Naive thymus-derived CD4-positive, alpha-beta T cell (primary cell): Measurements from ENCODE around the gene HSPA12B. TPM values are rescaled to one million over a fixed set of nuclear protein-coding genes. Genes with fewer than 3 reads are reported as not detected.
A peak's percentile ranks its signal among the peaks of the same experiment; 100 is the strongest.

Experiments used
- ATAC-seq: fragments of 150-1000 bp; cut with Tn5 transposase; 2 replicates; pipeline ENCODE4 v1.10.0; 2021; ENCODE audit warnings: mild to moderate bottlenecking, moderate library complexity
- CTCF ChIA-PET: fragments of 350-600 bp; sonication (Branson Sonifier 250); formaldehyde crosslinking; loops from one replicate; lab custom pipeline; 2021; ENCODE audit warnings: antibody characterized with exemption; lab: Charles Lee
- POLR2A ChIA-PET: fragments of 350-600 bp; sonication (Branson Sonifier 250); formaldehyde crosslinking; loops from one replicate; lab custom pipeline; 2021; ENCODE audit warnings: antibody characterized with exemption, inconsistent platforms; lab: Charles Lee
- DNase-seq, 9 donors: peaks; one replicate each; pipeline versions ENCODE4 v3.0.0 to v3.0.0-alpha.2; 2020 to 2022; ENCODE audit warnings: mixed read lengths in 1 of 9
- H3K27ac ChIP-seq: one replicate; pipeline ENCODE4 v1.7.0; 2013; ENCODE audit warnings: mild to moderate bottlenecking, low read depth, low read length, moderate library complexity
- H3K27me3 ChIP-seq, 2 donors: one replicate each; pipeline ENCODE4 v1.7.0; 2013; ENCODE audit warnings: low read length in 2 of 2, mild to moderate bottlenecking in 2 of 2, moderate library complexity in 2 of 2; ENCODE audit not compliant: control insufficient read depth in 2 of 2, insufficient read depth in 2 of 2
- H3K36me3 ChIP-seq, 3 experiments: 1 replicate in 2 of 3; 2 replicates in 1 of 3; pipeline ENCODE4 v1.7.0; 2013; ENCODE audit warnings: low read length in 3 of 3, mild to moderate bottlenecking in 3 of 3, moderate library complexity in 1 of 3; ENCODE audit not compliant: insufficient read depth in 3 of 3, control insufficient read depth in 2 of 3
- H3K4me1 ChIP-seq, 2 donors: one replicate each; pipeline ENCODE4 v1.7.0; 2013; ENCODE audit warnings: low read length in 2 of 2, mild to moderate bottlenecking in 2 of 2, moderate library complexity in 1 of 2; ENCODE audit not compliant: control insufficient read depth in 2 of 2, insufficient read depth in 2 of 2
- H3K4me3 ChIP-seq: 2 replicates; pipeline ENCODE4 v1.7.0; 2013; ENCODE audit warnings: mild to moderate bottlenecking, low read length
- H3K9me3 ChIP-seq, 3 experiments: 1 replicate in 2 of 3; 2 replicates in 1 of 3; pipeline ENCODE4 v1.7.0; 2013; ENCODE audit warnings: low read length in 3 of 3; ENCODE audit not compliant: control insufficient read depth in 2 of 3
- H3K27ac Mint-ChIP-seq, 9 donors: one replicate each; pipeline ENCODE4 v1.8.0; 2020 to 2022; ENCODE audit warnings: mixed read lengths in 9 of 9, mild to moderate bottlenecking in 8 of 9, moderate library complexity in 5 of 9, inconsistent platforms in 2 of 9
- H3K27me3 Mint-ChIP-seq, 5 donors: one replicate each; pipeline ENCODE4 v1.8.0; 2021 to 2022; ENCODE audit warnings: mixed read lengths in 5 of 5, mild to moderate bottlenecking in 1 of 5
- H3K36me3 Mint-ChIP-seq, 5 donors: one replicate each; pipeline ENCODE4 v1.8.0; 2020 to 2022; ENCODE audit warnings: mixed read lengths in 5 of 5, mild to moderate bottlenecking in 3 of 5, inconsistent platforms in 1 of 5
- H3K4me1 Mint-ChIP-seq, 7 donors: one replicate each; pipeline ENCODE4 v1.8.0; 2020 to 2022; ENCODE audit warnings: mixed read lengths in 7 of 7, mild to moderate bottlenecking in 3 of 7, inconsistent platforms in 1 of 7
- H3K4me3 Mint-ChIP-seq, 10 donors: one replicate each; pipeline ENCODE4 v1.8.0; 2020 to 2022; ENCODE audit warnings: mild to moderate bottlenecking in 10 of 10, mixed read lengths in 10 of 10, moderate library complexity in 6 of 10, inconsistent platforms in 2 of 10
- H3K9me3 Mint-ChIP-seq, 11 donors: one replicate each; pipeline ENCODE4 v1.8.0; 2020 to 2022; ENCODE audit warnings: mixed read lengths in 11 of 11, mild to moderate bottlenecking in 4 of 11, inconsistent platforms in 1 of 11, moderate library complexity in 1 of 11
- intact Hi-C, 2 donors: fragments of 100-400 bp; cut with micrococcal nuclease; formaldehyde crosslinking; loops; one replicate each; pipeline ENCODE4 v1.15.1; 2023
- polyA plus RNA-seq, 2 donors: library from polyadenylated mRNA; unstranded; fragments of 300-500 nt; fragmentation: Illumina TruSeq; gene quantifications; one replicate each; pipeline ENCODE4 v1.2.3, GENCODE V29; 2021
- total RNA-seq, 6 experiments: library from RNA in 5 of 6; stranded (reverse) in 5 of 6; gene quantifications; 1 replicate in 5 of 6; 2 replicates in 1 of 6; pipeline ENCODE4 v1.2.3 and lab custom pipeline; 2021 to 2026

The HSPA12B gene
- total and polyA plus RNA-seq, 7 experiments from 2014 or later: 0.09 to 0.20 TPM; not detected in 5

- Mint-ChIP-seq H3K4me3 (peak overlapping the region; percentile 1 to 83 (median 66)), H3K27me3 (peaks cover 0 to 4% (median 0%) of the 10 kb centered on the region in 5 donors), H3K4me1 (peaks cover 0 to 15% (median 4%) of the 10 kb centered on the region in 7 donors), H3K9me3 (no peaks in the 10 kb centered on the region), H3K27ac (peak overlapping the region in 5 of 9 donors; percentile 14 to 77 (median 56)), H3K36me3 (peaks cover 0 to 4% (median 0%) of the 10 kb centered on the region in 5 donors)
- DNase-seq (peak in 8 of 9 donors; percentile 29 to 64 (median 44)), ATAC-seq (peak; percentile 47)
- Histone ChIP-seq H3K27me3 (no peaks in the 10 kb centered on the region), H3K9me3 (no peaks in the 10 kb centered on the region), H3K4me3 (peak overlapping the region; percentile 24), H3K4me1 (peaks cover 0 to 5% of the 10 kb centered on the region in 2 donors), H3K36me3 (peaks cover 0 to 17% (median 0%) of the 10 kb centered on the region in 3 experiments), H3K27ac (no peak overlapping the region)
- intact Hi-C loops: loop anchor here in 1 of 2 donors (2.0 kb wide), 2 partner anchors 95 to 341 kb away; partner anchors contain the start of gene MAVS
- ChIA-PET POLR2A (interaction anchor here (1.3 to 1.5 kb wide), 2 partner anchors 16 to 69 kb away, joined by 4 to 12 read pairs; partner anchors contain the start of genes ADISSP and AP5S1), CTCF (no interaction called here)
These were observed 19.3 kb downstream of the HSPA12B start for GRCh38 chr20:3751675-3752385.

- ChIA-PET POLR2A (interaction anchor here (1.2 to 1.5 kb wide), 3 partner anchors 16 to 103 kb away, joined by 3 to 12 read pairs (median 5); partner anchors contain the start of gene ADISSP), CTCF (interaction anchor here (0.8 to 3.3 kb wide), 6 partner anchors 12 to 340 kb away, joined by 3 to 24 read pairs (median 4); partner anchors contain the start of gene ADISSP)
- intact Hi-C loops: loop anchor here in 1 of 2 donors (2.0 kb wide), 2 partner anchors 94 to 340 kb away; partner anchors contain the start of gene MAVS
- peaks cover 0 to 6% (median 3%) of the 10 kb centered on the region in 5 donors for H3K36me3 Mint-ChIP-seq
- DNase-seq (no peak), ATAC-seq (no peak)
- H3K27me3 Mint-ChIP-seq: peaks cover 0 to 2% (median 0%) of the 10 kb centered on the region in 5 donors
- H3K9me3 ChIP-seq: no peaks in the 10 kb centered on the region
- H3K9me3 Mint-ChIP-seq: no peaks in the 10 kb centered on the region
- no peaks in the 10 kb centered on the region for H3K27me3 ChIP-seq
- peak overlapping the region; percentile 1 to 83 (median 66) for H3K4me3 Mint-ChIP-seq
- peak overlapping the region; percentile 24 for H3K4me3 ChIP-seq
- no peak overlapping the region for H3K27ac ChIP-seq
- peak overlapping the region in 6 of 9 donors; percentile 14 to 77 (median 58) for H3K27ac Mint-ChIP-seq
- H3K4me1 Mint-ChIP-seq: peaks cover 0 to 15% (median 4%) of the 10 kb centered on the region in 7 donors
- peaks cover 0 to 17% (median 0%) of the 10 kb centered on the region in 3 experiments for H3K36me3 ChIP-seq
- H3K4me1 ChIP-seq: peaks cover 0 to 5% of the 10 kb centered on the region in 2 donors
These were observed 19.9 kb downstream of the HSPA12B start for GRCh38 chr20:3752386-3752759.

GRCh38 chr20:3753098-3753497 is 20.6 kb downstream of the HSPA12B start:
- peaks cover 0 to 14% (median 3%) of the 10 kb centered on the region in 5 donors for H3K36me3 Mint-ChIP-seq
- Histone ChIP-seq H3K27me3 (no peaks in the 10 kb centered on the region), H3K4me3 (no peak overlapping the region), H3K9me3 (no peaks in the 10 kb centered on the region), H3K4me1 (peaks cover 0 to 5% of the 10 kb centered on the region in 2 donors), H3K27ac (no peak overlapping the region), H3K36me3 (peaks cover 0 to 20% (median 0%) of the 10 kb centered on the region in 3 experiments)
- ChIA-PET POLR2A (interaction anchor here (1.2 to 1.5 kb wide), 3 partner anchors 15 to 102 kb away, joined by 3 to 12 read pairs (median 5); partner anchors contain the start of gene ADISSP), CTCF (interaction anchor here (0.8 to 3.3 kb wide), 6 partner anchors 12 to 340 kb away, joined by 3 to 24 read pairs (median 4); partner anchors contain the start of gene ADISSP)
- peaks cover 0 to 15% (median 4%) of the 10 kb centered on the region in 7 donors for H3K4me1 Mint-ChIP-seq
- intact Hi-C loops: loop anchor here (1.0 to 2.0 kb wide), 7 partner anchors 15 to 340 kb away; partner anchors contain the start of genes AP5S1 (in 2 of the 2), MAVS (in 1 of the 2) and SPEF1 (in 1 of the 2)
- peak overlapping the region in 5 of 9 donors; percentile 15 to 86 (median 47) for H3K27ac Mint-ChIP-seq
- peak in 8 of 9 donors; percentile 33 to 64 (median 56) for DNase-seq
- H3K27me3 Mint-ChIP-seq: no peaks in the 10 kb centered on the region
- H3K4me3 Mint-ChIP-seq: peak overlapping the region in 5 of 10 donors; percentile 32 to 83 (median 41)
- ATAC-seq: peak; percentile 82
- H3K9me3 Mint-ChIP-seq: no peaks in the 10 kb centered on the region

- CTCF ChIA-PET: interaction anchor here (0.5 to 3.3 kb wide), 5 partner anchors 11 to 102 kb away, joined by 3 to 24 read pairs (median 4); partner anchors contain the start of gene ADISSP
- ATAC-seq (no peak), DNase-seq (no peak)
- H3K27me3 Mint-ChIP-seq: no peaks in the 10 kb centered on the region
- Histone ChIP-seq H3K36me3 (peaks cover 0 to 24% (median 0%) of the 10 kb centered on the region in 3 experiments), H3K27ac (no peak overlapping the region), H3K4me1 (peaks cover 0 to 5% of the 10 kb centered on the region in 2 donors), H3K9me3 (no peaks in the 10 kb centered on the region), H3K4me3 (no peak overlapping the region), H3K27me3 (no peaks in the 10 kb centered on the region)
- H3K36me3 Mint-ChIP-seq: peaks cover 0 to 17% (median 3%) of the 10 kb centered on the region in 5 donors
- intact Hi-C loops: loop anchor here (1.0 to 2.0 kb wide), 7 partner anchors 15 to 339 kb away; partner anchors contain the start of genes AP5S1 (in 2 of the 2), MAVS (in 1 of the 2) and SPEF1 (in 1 of the 2)
- H3K27ac Mint-ChIP-seq: peak overlapping the region in 2 of 9 donors; percentile 34 to 86
- no peak overlapping the region for H3K4me3 Mint-ChIP-seq
- H3K9me3 Mint-ChIP-seq: no peaks in the 10 kb centered on the region
- H3K4me1 Mint-ChIP-seq: peaks cover 0 to 15% (median 4%) of the 10 kb centered on the region in 7 donors
- POLR2A ChIA-PET: interaction anchor here (1.2 to 1.5 kb wide), 3 partner anchors 14 to 101 kb away, joined by 3 to 12 read pairs (median 5); partner anchors contain the start of gene ADISSP
These were observed 21.2 kb downstream of the HSPA12B start for GRCh38 chr20:3753501-3754275.

GRCh38 chr20:3754276-3754630 is 21.8 kb downstream of the HSPA12B start:
- Mint-ChIP-seq H3K4me1 (peaks cover 0 to 15% (median 4%) of the 10 kb centered on the region in 7 donors), H3K27ac (peak overlapping the region in 1 of 9 donors; percentile 30), H3K27me3 (no peaks in the 10 kb centered on the region), H3K4me3 (no peak overlapping the region), H3K9me3 (no peaks in the 10 kb centered on the region), H3K36me3 (peaks cover 0 to 17% (median 3%) of the 10 kb centered on the region in 5 donors)
- intact Hi-C loops: no loop called here
- ChIA-PET CTCF (interaction anchor here (0.5 to 3.3 kb wide), 4 partner anchors 13 to 101 kb away, joined by 3 to 24 read pairs (median 10); partner anchors contain the start of gene ADISSP), POLR2A (interaction anchor here (0.6 kb wide), 1 partner anchor 107 kb away, joined by 5 read pairs; no protein-coding TSS in a partner anchor)
- peaks cover 0 to 5% of the 10 kb centered on the region in 2 donors for H3K4me1 ChIP-seq
- ATAC-seq (no peak), DNase-seq (no peak)
- peaks cover 0 to 24% (median 0%) of the 10 kb centered on the region in 3 experiments for H3K36me3 ChIP-seq
- H3K27ac ChIP-seq: no peak overlapping the region
- H3K9me3 ChIP-seq: no peaks in the 10 kb centered on the region
- no peaks in the 10 kb centered on the region for H3K27me3 ChIP-seq
- H3K4me3 ChIP-seq: no peak overlapping the region
